Caco-2 (cell line): Measurements from ENCODE around the gene ACTN4. TPM values are rescaled to one million over a fixed set of nuclear protein-coding genes. Genes with fewer than 3 reads are reported as not detected.
"Not testable (repeated sequence)": the region's sequence is repeated elsewhere in the genome, so short reads cannot be mapped to it uniquely, and the experiment has no call there.

Experiments
- BruUV-seq: library from RNA; stranded (reverse); fragments of 400-500 nt; replicated peaks from 2 replicates; lab custom pipeline; 2021; lab: Mats Ljungman, UMichigan
- CTCF ChIA-PET: fragments of 300-600 bp; sonication (Branson Sonifier 250); formaldehyde crosslinking; loops from one replicate; lab custom pipeline; 2022; ENCODE audit warnings: antibody characterized with exemption; lab: Charles Lee
- POLR2A ChIA-PET: fragments of 300-600 bp; sonication (Branson Sonifier 250); formaldehyde crosslinking; loops from one replicate; lab custom pipeline; 2022; ENCODE audit warnings: antibody characterized with exemption; lab: Charles Lee
- DNase-seq, 2 experiments: peaks; one replicate each; pipeline versions ENCODE4 v3.0.0 to v3.0.0-alpha.2; 2020 to 2022
- H3K27me3 ChIP-seq: replicated peaks from 2 replicates; pipeline ENCODE4 v1.6.0; 2011; ENCODE audit warnings: low read length; ENCODE audit not compliant: control insufficient read depth, insufficient read depth
- H3K36me3 ChIP-seq: 2 replicates; pipeline ENCODE4 v1.5.1; 2011; ENCODE audit warnings: low read length; ENCODE audit not compliant: control insufficient read depth, insufficient read depth
- H3K4me1 ChIP-seq: fragments of 250-450 bp; sonication (Bioruptor Pico); 2 replicates; pipeline ENCODE4 v1.5.1; 2020; ENCODE audit warnings: mild to moderate bottlenecking
- H3K4me3 ChIP-seq: 2 replicates; pipeline ENCODE4 v1.5.1; 2011; ENCODE audit warnings: low read depth, mild to moderate bottlenecking, control low read depth, low read length
- H3K9me3 ChIP-seq: fragments of 250-450 bp; sonication (Bioruptor Pico); 2 replicates; pipeline ENCODE4 v1.5.1; 2020; ENCODE audit warnings: mild to moderate bottlenecking, moderate library complexity
- H3K27ac Mint-ChIP-seq: one replicate; pipeline ENCODE4 v1.8.0; 2022; ENCODE audit warnings: mixed read lengths; ENCODE audit not compliant: unreplicated experiment
- H3K27me3 Mint-ChIP-seq: one replicate; pipeline ENCODE4 v1.8.0; 2022; ENCODE audit warnings: mixed read lengths; ENCODE audit not compliant: insufficient read depth, unreplicated experiment
- H3K36me3 Mint-ChIP-seq: one replicate; pipeline ENCODE4 v1.8.0; 2022; ENCODE audit warnings: mild to moderate bottlenecking, mixed read lengths; ENCODE audit not compliant: insufficient read depth, unreplicated experiment
- H3K4me1 Mint-ChIP-seq: one replicate; pipeline ENCODE4 v1.8.0; 2022; ENCODE audit warnings: low read depth, mixed read lengths; ENCODE audit not compliant: unreplicated experiment
- H3K4me3 Mint-ChIP-seq: one replicate; pipeline ENCODE4 v1.8.0; 2022; ENCODE audit warnings: mild to moderate bottlenecking, moderate library complexity, mixed read lengths; ENCODE audit not compliant: unreplicated experiment
- H3K9me3 Mint-ChIP-seq: one replicate; pipeline ENCODE4 v1.8.0; 2022; ENCODE audit warnings: mixed read lengths; ENCODE audit not compliant: unreplicated experiment
- intact Hi-C: fragments of 100-400 bp; cut with micrococcal nuclease; formaldehyde crosslinking; loops from one replicate; pipeline ENCODE4 v1.10.0; 2022; ENCODE audit not compliant: unreplicated experiment
- total RNA-seq: library from RNA; stranded (reverse); gene quantifications from 2 replicates; pipeline ENCODE4 v1.2.3, GENCODE V29; 2022
- TF ChIP-seq, protein P1 (sequence below), 2 experiments: fragments of 200-600 bp in 1 of 2; IDR thresholded peaks; 1 replicate in 1 of 2; 2 replicates in 1 of 2; pipeline versions ENCODE4 v1.5.1 to v1.8.0; 2011 to 2022; ENCODE audit warnings: antibody characterized with exemption in 1 of 2, control low read depth in 1 of 2, inconsistent platforms in 1 of 2, low read depth in 1 of 2, low read length in 1 of 2, mild to moderate bottlenecking in 1 of 2, moderate library complexity in 1 of 2; ENCODE audit not compliant: insufficient read depth in 1 of 2, severe bottlenecking in 1 of 2, unreplicated experiment in 1 of 2

Gene ACTN4
- total RNA-seq, 1 experiment from 2014 or later = 605 TPM

GRCh38 chr19:38626401-38626800 lies 21.0 kb upstream of the ACTN4 start:
- Histone ChIP-seq H3K27me3 (no peaks in the 10 kb centered on the region), H3K4me1 (peaks cover 7% of the 10 kb centered on the region), H3K36me3 (peaks cover 4% of the 10 kb centered on the region), H3K4me3 (no peak overlapping the region), H3K9me3 (no peaks in the 10 kb centered on the region)
- POLR2A ChIA-PET = no interaction called here
- CTCF ChIA-PET = no interaction called here
- TF ChIP-seq, protein P1, sequence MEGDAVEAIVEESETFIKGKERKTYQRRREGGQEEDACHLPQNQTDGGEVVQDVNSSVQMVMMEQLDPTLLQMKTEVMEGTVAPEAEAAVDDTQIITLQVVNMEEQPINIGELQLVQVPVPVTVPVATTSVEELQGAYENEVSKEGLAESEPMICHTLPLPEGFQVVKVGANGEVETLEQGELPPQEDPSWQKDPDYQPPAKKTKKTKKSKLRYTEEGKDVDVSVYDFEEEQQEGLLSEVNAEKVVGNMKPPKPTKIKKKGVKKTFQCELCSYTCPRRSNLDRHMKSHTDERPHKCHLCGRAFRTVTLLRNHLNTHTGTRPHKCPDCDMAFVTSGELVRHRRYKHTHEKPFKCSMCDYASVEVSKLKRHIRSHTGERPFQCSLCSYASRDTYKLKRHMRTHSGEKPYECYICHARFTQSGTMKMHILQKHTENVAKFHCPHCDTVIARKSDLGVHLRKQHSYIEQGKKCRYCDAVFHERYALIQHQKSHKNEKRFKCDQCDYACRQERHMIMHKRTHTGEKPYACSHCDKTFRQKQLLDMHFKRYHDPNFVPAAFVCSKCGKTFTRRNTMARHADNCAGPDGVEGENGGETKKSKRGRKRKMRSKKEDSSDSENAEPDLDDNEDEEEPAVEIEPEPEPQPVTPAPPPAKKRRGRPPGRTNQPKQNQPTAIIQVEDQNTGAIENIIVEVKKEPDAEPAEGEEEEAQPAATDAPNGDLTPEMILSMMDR (IDR thresholded peaks at IDR 0.05; ENCODE audit: insufficient read depth in 1 of 2, low read depth in 1 of 2, low read length in 1 of 2, severe bottlenecking in 1 of 2, unreplicated experiment in 1 of 2) = no peak
- no peaks in the 10 kb centered on the region for H3K27me3 Mint-ChIP-seq
- H3K9me3 Mint-ChIP-seq = no peaks in the 10 kb centered on the region
- H3K4me3 Mint-ChIP-seq = no peak overlapping the region
- no TSS peak for BruUV-seq
- H3K4me1 Mint-ChIP-seq = peaks cover 7% of the 10 kb centered on the region
- intact Hi-C loops = no loop called here
- H3K36me3 Mint-ChIP-seq = peaks cover 95% of the 10 kb centered on the region
- no peak for DNase-seq
- no peak overlapping the region for H3K27ac Mint-ChIP-seq

DNA sequence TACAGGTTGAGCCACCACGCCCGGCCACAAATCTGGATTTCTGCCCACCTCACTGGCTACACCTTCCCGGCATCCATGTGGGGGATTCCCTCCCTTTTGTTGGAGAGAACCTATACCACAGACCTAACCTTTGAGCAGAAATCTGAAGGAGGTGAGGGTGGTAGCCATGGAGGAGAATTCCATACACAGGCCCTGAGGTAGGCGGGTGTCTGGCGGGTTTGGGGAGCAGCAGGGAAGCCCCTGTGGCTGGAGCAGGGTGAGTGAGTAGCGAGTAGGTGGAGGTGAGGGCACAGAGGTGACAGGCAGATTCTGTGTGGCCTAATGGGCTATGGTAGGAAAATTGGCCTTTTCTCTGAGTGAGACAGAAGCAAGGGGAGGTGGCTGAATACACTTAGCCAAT lies 17.9 kb upstream of the ACTN4 start:
- TF ChIP-seq, protein P1 (IDR thresholded peaks at IDR 0.05; ENCODE audit: insufficient read depth in 1 of 2, low read depth in 1 of 2, low read length in 1 of 2, severe bottlenecking in 1 of 2, unreplicated experiment in 1 of 2) = no peak
- Mint-ChIP-seq H3K4me3 (no peak overlapping the region), H3K27me3 (no peaks in the 10 kb centered on the region), H3K9me3 (peaks cover 10% of the 10 kb centered on the region), H3K27ac (no peak overlapping the region), H3K4me1 (peaks cover 9% of the 10 kb centered on the region), H3K36me3 (peaks cover 89% of the 10 kb centered on the region)
- no peak for DNase-seq
- intact Hi-C loops = no loop called here
- Histone ChIP-seq H3K36me3 (peaks cover 3% of the 10 kb centered on the region), H3K9me3 (no peaks in the 10 kb centered on the region), H3K4me1 (peaks cover 17% of the 10 kb centered on the region), H3K27me3 (no peaks in the 10 kb centered on the region), H3K4me3 (no peak overlapping the region)
- BruUV-seq = no TSS peak
- ChIA-PET CTCF (no interaction called here), POLR2A (no interaction called here)

DNA sequence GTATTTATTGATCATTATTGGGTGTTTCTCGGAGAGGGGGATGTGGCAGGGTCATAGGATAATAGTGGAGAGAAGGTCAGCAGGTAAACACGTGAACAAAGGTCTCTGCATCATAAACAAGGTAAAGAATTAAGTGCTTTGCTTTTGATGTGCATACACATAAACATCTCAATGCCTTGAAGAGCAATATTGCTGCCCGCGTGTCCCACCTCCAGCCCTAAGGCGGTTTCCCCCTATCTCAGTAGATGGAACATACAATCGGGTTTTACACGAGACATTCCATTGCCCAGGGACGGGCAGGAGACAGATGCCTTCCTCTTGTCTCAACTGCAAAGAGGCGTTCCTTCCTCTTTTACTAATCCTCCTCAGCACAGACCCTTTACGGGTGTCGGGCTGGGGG lies 16.1 kb upstream of the ACTN4 start:
- not testable (repeated sequence) for H3K4me3 Mint-ChIP-seq, H3K27me3 Mint-ChIP-seq
- H3K36me3 Mint-ChIP-seq = peaks cover 88% of the 10 kb centered on the region

DNA sequence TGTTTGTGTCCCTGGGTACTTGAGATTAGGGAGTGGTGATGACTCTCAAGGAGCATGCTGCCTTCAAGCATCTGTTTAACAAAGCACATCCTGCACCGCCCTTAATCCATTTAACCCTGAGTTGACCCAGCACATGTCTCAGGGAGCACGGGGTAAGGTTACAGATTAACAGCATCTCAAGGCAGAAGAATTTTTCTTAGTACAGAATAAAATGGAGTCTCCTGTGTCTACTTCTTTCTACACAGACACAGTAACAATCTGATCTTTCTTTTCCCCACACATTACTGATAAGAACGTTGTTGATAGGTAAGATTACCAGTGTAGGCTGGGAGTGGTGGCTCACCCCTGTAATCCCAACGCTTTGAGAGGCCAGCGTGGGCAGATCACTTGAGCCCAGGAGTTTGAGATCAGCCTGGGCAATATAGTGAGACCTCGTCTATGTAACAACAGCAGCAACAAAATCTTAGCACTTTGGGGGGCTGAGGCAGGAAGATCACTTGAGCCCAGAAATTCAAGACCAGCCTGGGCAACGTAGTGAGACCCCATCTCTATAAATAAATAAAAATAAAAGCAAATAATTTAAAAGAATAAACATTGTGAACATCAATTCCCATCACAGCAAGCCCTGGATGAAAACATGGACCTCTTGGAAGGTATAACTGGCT lies 15.5 kb upstream of the ACTN4 start:
- H3K9me3 Mint-ChIP-seq, H3K36me3 ChIP-seq, H3K27me3 Mint-ChIP-seq, CTCF ChIA-PET, H3K27ac Mint-ChIP-seq, H3K9me3 ChIP-seq, H3K4me3 Mint-ChIP-seq, H3K27me3 ChIP-seq, BruUV-seq, H3K4me3 ChIP-seq, POLR2A ChIA-PET: not testable (repeated sequence)
- intact Hi-C loops = loop anchor here (10.0 kb wide), 1 partner anchor 117 kb away; no protein-coding TSS in a partner anchor
- Mint-ChIP-seq H3K4me1 (peaks cover 24% of the 10 kb centered on the region), H3K36me3 (peaks cover 88% of the 10 kb centered on the region)
- peak; percentile 32 to 65 for DNase-seq
- H3K4me1 ChIP-seq = peaks cover 40% of the 10 kb centered on the region

More for the DNA sequence above, 16.1 kb upstream of the ACTN4 start:
- H3K4me1 ChIP-seq = peaks cover 34% of the 10 kb centered on the region
- H3K27ac Mint-ChIP-seq, BruUV-seq, CTCF ChIA-PET, H3K36me3 ChIP-seq, H3K9me3 ChIP-seq, H3K4me3 ChIP-seq, DNase-seq, H3K9me3 Mint-ChIP-seq, POLR2A ChIA-PET, H3K27me3 ChIP-seq: not testable (repeated sequence)
- H3K4me1 Mint-ChIP-seq = peaks cover 19% of the 10 kb centered on the region
- intact Hi-C loops = loop anchor here (10.0 kb wide), 1 partner anchor 116 kb away; no protein-coding TSS in a partner anchor
